EL (cell line): ENCODE data around the gene DGAT2L6.
"Not testable (repeated sequence)": the region's sequence is repeated elsewhere in the genome, so short reads cannot be mapped to it uniquely, and the experiment has no call there.

Experiments
- DNase-seq: peaks from one replicate; pipeline ENCODE4 v3.0.0-alpha.2; 2016

Gene DGAT2L6

DNA sequence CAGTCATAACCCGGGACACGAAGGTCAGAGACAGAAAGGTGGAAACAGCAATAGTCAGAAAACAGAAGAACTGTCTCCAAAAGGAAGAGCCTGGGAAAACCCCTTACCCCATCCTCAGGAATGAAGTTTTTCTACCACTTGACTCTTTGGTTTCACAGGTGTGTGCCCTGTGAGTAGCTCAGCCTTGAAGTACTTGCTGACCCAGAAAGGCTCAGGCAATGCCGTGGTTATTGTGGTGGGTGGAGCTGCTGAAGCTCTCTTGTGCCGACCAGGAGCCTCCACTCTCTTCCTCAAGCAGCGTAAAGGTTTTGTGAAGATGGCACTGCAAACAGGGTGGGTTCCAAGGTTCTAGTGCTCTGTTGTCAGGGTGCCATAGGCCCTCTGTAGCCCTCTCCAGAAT lies 24.4 kb downstream of the DGAT2L6 start:
- no peak for DNase-seq

DNA sequence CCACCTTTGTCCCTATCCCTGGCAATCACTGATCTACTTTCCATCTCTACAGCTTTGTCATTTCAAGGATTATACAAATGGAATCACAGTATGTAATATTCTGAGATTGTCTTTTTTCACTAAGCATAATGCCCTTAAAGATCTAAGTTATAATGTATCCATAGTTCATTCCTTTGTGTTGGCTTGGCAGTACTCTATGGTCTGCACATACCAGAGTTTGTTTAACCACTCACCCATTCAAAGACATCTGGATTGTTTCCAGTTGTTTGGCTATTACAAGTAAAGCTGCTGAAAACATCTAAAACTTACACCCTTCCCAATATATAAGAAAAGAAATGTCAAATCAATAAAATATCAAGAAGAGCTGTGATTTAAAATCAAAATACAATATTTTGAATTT lies 31.2 kb downstream of the DGAT2L6 start:
- DNase-seq = no peak

DNA sequence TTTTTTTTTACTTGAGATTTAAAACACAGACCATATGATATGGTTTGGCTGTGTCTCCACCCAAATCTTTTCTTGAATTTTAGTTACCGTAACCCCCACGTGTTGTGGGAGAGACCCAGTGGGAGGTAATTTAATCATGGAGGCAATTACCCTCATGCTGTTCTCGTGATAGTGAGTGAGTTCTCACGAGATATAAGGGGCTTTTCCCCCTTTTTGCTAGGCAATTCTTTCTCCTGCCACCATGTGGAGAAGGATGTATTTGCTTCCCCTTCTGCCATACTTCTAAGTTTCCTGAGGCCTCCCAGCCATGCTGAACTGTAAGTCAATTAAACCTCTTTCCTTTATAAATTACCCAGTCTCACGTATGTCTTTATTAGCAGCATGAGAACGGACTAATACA lies 32.3 kb downstream of the DGAT2L6 start:
- not testable (repeated sequence) for DNase-seq

DNA sequence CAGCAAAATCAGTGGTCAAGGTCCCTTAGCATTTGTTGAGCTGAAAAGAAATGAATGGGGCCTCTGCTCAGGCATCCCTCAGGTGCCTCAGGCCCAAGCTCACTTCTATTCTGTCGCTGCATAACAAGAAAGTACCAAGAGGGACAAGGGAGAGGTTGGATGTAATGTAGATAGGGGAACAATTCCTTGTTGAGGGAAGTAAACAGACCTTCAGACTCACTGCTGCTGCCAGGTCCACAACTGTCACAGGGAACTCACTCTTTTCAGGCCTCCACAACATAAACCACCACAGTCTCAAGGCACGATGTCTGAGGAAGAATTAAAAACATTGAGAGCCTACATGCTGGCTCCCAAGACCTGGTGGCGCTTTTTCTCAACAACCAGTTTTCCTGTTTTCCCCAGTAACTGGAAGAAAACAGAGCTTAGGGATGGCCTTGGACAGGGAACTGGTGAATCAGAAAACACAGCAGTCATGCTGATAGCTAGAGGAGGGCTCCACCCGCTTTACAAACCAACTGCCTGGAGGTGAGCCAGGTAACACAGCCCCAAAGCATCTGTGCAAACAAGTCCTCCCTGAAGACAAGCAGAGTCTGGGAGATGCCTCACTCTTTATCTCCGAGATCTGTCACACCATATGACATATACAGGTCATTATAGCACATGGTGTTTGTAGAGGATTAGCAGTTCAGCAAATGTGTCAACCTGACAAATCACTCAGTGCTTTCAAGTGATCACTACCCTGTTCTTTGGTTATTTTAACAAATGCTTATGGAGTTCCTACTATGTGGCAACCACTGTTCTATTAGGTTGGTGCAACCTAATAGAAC lies 42.9 kb downstream of the DGAT2L6 start:
- no peak for DNase-seq

DNA sequence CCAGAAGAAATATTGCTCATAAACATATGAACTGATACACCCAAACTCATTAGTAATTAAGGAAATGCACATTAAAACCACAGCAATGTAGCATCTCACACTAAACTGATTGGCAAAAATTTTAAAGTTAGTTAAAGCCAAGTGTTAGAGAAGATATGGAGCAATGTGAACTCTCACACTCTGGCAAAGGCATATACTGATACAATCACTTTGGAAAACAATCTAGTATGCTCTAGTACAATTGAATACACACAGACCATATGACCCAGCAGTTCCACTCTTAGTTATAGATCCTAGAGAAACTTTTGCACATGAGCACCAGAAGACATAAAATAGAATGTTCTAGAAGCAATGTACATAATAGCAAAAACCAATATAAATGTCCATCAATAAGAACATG lies 48.8 kb downstream of the DGAT2L6 start:
- no peak for DNase-seq

DNA sequence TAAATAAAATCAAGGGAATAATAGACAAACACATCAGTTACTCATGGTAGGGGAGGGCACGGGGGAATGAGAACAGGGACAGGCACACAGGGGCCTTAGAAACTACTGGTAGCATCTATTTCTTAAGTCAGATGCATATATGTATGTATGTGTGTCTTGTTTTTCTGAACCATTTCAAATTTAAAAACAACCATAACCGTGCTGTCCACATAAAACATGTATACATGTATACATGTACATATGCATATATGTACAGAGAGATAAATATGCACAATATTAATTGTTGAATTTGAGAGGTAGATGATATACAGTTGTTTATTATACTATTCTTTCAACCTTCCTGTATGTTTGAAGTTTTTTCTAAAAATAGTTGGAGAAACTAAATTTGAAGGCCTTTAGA lies 49.4 kb downstream of the DGAT2L6 start:
- DNase-seq = no peak

DNA sequence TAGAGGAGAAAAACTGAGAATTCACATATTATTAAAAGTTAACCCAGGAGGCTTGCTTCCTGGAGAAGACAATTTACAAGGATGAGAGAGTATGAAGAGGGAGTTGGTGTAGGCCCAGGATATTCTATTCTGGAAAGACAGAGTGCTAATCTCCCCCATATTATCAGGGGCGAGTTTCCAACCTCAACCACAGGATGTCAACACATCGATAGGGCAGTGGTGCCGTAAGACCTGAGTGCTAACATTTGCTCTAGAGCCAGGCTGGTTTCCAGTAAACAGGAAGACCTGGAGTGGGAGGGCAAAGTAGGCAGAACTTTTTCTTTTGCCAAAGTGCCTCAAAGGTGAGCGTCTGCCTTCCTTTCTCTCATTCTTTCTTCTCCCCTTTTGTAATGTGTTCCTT lies 54.4 kb downstream of the DGAT2L6 start:
- DNase-seq = no peak

DNA sequence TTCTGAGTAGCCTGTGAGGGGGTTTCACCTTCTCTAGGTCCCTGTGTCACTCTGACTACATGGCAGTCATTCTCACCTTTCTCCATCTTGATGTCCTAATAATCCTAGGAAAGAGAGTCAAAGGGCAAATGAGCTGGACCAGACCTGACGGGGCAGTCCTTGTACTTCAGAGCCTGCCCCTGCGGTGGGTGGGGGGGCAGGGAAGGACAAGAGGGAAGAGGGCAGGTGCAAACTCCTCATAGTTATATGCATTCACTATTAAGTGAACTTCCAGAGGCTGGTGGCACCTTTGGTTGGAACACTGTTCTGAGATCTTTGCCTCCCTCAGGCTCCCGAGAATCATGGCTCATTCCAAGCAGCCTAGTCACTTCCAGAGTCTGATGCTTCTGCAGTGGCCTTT lies 57.1 kb downstream of the DGAT2L6 start, which contains the start of gene AWAT1:
TSS of gene AWAT1 (plus strand) at position 301 of the 400 bp plus-strand sequence. CDS start at position 342, 41 bp downstream.
- no peak for DNase-seq

DNA sequence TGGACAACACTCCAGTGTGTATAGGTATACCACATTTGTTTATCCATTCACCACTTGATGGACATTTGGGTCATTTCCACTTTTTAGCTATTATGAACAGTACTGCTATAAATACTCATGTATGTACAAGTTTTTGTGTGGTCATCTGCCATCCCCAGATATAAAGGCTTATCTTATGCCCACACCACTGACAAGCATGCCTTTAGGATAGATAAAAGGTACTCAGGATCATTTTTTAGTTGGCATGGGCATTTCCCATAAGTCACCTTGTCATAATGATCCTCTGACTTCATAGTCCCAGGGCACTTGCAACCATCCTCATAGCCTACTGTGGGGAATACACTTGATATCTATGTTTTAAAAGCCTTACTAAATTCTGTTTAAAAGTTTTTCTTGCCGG lies 63.5 kb downstream of the DGAT2L6 start:
- no peak for DNase-seq

DNA sequence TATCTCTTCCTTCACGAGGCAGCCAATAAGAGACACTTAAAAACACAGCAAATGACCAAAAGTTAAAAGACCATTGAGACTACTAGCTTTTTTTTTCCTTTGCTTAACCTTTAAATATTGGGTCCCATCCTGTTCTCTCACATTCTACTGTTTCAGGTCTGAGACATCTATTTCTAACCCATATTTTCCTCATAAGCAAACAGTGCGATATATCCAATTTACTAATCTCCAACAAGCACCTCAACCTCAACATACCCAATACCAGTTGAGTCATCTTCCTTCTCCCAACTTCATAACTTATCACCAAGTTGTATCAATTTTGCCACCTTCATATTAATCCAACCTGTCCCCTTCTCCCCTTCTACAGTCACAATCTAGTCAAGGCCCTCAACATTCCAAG lies 64.2 kb downstream of the DGAT2L6 start:
- DNase-seq = no peak

DNA sequence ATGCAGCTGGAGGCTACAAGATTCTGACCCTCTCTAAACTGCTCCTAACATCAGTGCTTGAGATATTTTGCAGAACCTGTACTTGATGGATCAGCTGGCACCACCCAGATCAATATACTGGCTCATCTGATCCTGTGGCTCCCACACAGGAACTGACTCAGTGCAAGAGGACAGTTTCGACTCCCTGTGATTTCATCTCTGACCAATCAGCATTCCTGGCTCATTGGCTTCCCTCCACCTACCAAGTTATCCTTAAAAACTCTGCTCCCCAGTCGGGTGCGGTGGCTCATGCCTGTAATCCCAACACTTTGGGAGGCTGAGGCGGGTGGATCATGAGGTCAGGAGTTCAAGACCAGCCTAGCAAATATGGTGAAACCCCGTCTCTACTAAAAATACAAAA lies 66.3 kb downstream of the DGAT2L6 start:
- DNase-seq = peak; percentile 19

DNA sequence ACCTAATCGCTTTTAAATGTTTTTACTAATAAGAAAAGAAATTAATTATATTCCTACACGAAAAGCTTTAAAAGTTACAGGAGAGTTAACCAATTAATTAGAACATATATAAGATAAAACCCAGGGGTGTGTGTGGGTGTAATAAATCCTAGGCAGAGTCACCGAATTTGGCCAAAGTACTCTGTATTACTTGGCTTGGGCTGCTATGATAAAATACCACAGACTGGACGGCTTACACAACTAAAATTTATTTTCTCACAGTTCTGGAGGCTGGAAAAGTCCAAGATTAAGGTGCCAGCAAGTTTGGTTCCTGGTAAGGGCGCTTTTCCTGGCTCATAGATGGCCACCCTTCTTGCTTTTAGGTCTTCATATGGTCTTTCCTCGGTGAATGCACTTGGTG lies 67.6 kb downstream of the DGAT2L6 start:
- DNase-seq = no peak

DNA sequence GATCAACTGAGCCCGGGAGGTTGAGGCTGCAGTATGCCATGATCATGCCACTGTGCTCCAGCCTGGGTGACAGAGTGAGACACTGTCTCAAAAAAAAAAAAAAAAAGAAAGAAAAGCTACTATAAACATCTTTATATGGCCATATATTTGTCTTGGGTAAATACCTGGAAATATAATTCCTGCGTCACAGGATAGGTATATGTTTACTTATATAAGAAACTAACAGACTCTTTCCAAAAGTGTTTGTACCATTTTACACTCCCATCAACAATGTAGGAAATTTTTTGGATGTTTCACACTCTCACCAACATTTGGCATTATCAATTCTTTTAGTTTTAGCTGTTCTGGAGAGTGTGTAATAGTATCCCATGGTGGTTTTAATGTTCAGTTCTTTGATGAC lies 70.0 kb downstream of the DGAT2L6 start:
- DNase-seq = no peak

DNA sequence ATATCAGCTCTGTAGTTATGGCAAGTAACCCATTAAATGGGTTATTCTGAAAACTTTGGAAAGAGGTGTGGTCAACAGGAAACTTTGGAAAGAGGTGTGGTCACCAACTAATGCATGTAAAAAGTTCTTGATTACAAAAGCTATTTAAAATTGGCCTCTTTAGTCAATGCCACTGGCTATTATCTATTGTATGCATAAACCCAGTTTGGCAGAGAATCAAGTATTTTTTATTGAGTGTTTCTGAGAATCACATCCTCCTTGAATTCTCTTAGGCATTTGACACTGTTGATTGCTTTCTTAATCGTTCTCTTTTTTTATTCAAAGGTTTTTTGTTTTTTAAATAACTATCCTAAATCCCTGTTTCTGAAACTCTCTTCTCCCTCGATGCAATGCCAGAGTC lies 75.2 kb downstream of the DGAT2L6 start:
- DNase-seq = no peak

DNA sequence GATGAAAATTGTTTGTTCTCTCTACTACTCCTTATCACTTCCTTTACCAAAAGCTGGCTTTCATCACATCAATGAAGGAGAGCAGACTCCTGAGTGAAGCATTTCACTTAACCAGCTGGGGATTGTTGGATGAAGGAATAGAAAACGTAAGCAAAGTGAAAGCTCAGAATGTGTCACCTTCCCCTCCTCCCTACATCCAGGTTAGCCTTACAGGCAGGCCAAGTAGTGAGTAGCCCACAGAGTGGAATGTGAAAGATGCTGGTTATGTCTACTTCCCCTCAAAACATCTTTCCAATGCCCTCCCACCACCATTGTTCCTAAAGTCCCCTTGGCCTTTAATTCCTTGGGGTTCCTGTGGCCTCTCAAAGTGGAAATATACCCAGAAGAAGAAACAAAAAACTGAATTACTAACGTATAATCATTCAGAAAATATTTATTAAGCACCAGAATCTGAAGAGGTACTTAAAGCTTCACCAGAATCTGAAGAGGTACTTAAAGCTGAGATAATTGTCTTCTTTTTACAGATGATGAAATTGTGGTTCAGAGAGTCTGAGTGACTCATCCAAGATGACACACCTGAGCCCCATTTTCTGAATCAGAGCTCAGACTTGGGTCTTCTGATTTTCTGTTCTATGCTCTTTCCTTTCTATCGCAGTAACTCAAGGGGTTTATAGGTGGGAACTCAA lies 76.2 kb downstream of the DGAT2L6 start:
- peak; percentile 5 for DNase-seq

DNA sequence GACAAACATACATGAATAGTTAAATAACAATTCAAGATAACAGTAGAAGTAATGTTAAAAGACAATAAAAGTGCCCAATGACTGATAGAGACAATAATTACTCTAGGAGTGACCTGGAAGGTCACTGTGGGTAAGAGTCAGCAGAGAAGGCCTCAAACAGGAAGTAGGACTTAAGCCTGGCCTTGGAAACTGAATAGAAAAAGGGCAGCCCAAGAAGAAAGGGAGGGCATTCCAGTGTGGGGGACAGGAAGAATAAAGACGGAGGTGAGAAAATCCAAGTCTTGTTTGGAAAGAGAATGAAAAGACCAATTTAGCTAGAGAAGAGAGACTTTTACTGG lies 76.7 kb downstream of the DGAT2L6 start:
- peak; percentile 5 for DNase-seq

DNA sequence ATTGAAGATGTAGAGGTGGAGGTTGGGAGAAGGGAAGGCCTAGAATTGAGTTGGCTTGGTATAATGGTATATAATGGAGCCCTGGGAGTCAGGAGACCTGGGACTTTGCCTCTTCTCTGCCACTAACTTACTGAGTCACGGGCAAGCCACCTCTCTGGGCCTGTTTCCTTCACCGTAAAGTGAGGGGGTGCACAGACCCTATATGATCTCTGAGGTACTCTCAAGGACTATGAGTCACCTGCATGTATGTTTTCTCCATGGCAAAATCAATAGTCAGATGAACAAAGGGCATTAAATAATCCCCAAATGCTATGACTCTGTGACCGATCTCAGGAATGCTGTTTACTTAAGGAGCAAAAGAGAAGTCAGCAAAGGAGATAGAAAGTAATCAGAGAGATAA lies 77.6 kb downstream of the DGAT2L6 start:
- no peak for DNase-seq
